Left ventricle myocardium inferior (tissue), 1 donor: Measurements from ENCODE around the gene PHLDB1. TPM values are rescaled to one million over a fixed set of nuclear protein-coding genes. Genes with fewer than 3 reads are reported as not detected.

Experiments used
- DNase-seq: peaks from one replicate; pipeline ENCODE4 v3.0.0-alpha.2; 2020
- H3K27ac ChIP-seq: fragments of 200-600 bp; replicated peaks from 2 replicates; pipeline ENCODE4 v1.8.0; 2021
- H3K27me3 ChIP-seq: fragments of 200-600 bp; 2 replicates; pipeline ENCODE4 v1.8.0; 2021; ENCODE audit warnings: low read depth
- H3K36me3 ChIP-seq: fragments of 200-600 bp; 2 replicates; pipeline ENCODE4 v1.8.0; 2021
- H3K4me1 ChIP-seq: fragments of 200-600 bp; 2 replicates; pipeline ENCODE4 v1.8.0; 2021
- H3K4me3 ChIP-seq: fragments of 200-600 bp; 2 replicates; pipeline ENCODE4 v1.8.0; 2021; ENCODE audit warnings: mild to moderate bottlenecking, moderate library complexity
- H3K9me3 ChIP-seq: fragments of 200-600 bp; replicated peaks from 2 replicates; pipeline ENCODE4 v1.8.0; 2021
- CTCF ChIP-seq: fragments of 200-600 bp; IDR thresholded peaks from 2 replicates; pipeline ENCODE4 v1.8.0; 2021; ENCODE audit warnings: antibody characterized with exemption, mild to moderate bottlenecking, borderline replicate concordance
- intact Hi-C: fragments of 100-400 bp; cut with micrococcal nuclease; formaldehyde crosslinking; loops from one replicate; pipeline ENCODE4 v1.11.0; 2022
- total RNA-seq: library from RNA; stranded (reverse); fragmentation: NEBNext Ultra II Directional; extraction: Animal tissue kit (Norgen Biotek cat#: 25700); gene quantifications from one replicate; pipeline ENCODE4 v1.2.1, GENCODE V29; 2021
- donor health status: DM: no; HTN: yes; CAD: no; lungs with severe emphysema.

Gene PHLDB1
- total RNA-seq, 1 donor from 2014 or later, result 102 TPM

GRCh38 chr11:118694185-118694584, 86.8 kb downstream of the PHLDB1 start:
- Histone ChIP-seq H3K9me3 (no peaks in the 10 kb centered on the region), H3K36me3 (no peaks in the 10 kb centered on the region), H3K27ac (no peak overlapping the region), H3K4me3 (no peak overlapping the region), H3K4me1 (peaks cover 15% of the 10 kb centered on the region), H3K27me3 (no peaks in the 10 kb centered on the region)
- no peak for TF ChIP-seq CTCF
- intact Hi-C loops, result loop anchor here (10.0 kb wide), 1 partner anchor 271 kb away; no protein-coding TSS in a partner anchor
- no peak for DNase-seq

GRCh38 chr11:118694771-118695170, 87.4 kb downstream of the PHLDB1 start:
- intact Hi-C loops, result loop anchor here (10.0 kb wide), 1 partner anchor 270 kb away; no protein-coding TSS in a partner anchor
- DNase-seq, result no peak
- no peak for TF ChIP-seq CTCF
- H3K36me3 ChIP-seq, result no peaks in the 10 kb centered on the region
- H3K27me3 ChIP-seq, result no peaks in the 10 kb centered on the region
- H3K27ac ChIP-seq, result no peak overlapping the region
- H3K4me3 ChIP-seq, result no peak overlapping the region
- peaks cover 10% of the 10 kb centered on the region for H3K4me1 ChIP-seq
- H3K9me3 ChIP-seq, result no peaks in the 10 kb centered on the region

GRCh38 chr11:118696673-118697226, 89.3 kb downstream of the PHLDB1 start:
- Histone ChIP-seq H3K27me3 (no peaks in the 10 kb centered on the region), H3K9me3 (peaks cover 10% of the 10 kb centered on the region), H3K27ac (no peak overlapping the region), H3K4me1 (no peaks in the 10 kb centered on the region), H3K4me3 (no peak overlapping the region), H3K36me3 (no peaks in the 10 kb centered on the region)
- TF ChIP-seq CTCF, result no peak
- DNase-seq, result no peak
- intact Hi-C loops, result loop anchor here (10.0 kb wide), 1 partner anchor 268 kb away; no protein-coding TSS in a partner anchor

- intact Hi-C loops, result loop anchor here (10.0 kb wide), 1 partner anchor 267 kb away; no protein-coding TSS in a partner anchor
- H3K9me3 ChIP-seq, result peaks cover 10% of the 10 kb centered on the region
- DNase-seq, result no peak
- no peaks in the 10 kb centered on the region for H3K4me1 ChIP-seq
- no peak for TF ChIP-seq CTCF
- H3K36me3 ChIP-seq, result no peaks in the 10 kb centered on the region
- H3K27me3 ChIP-seq, result no peaks in the 10 kb centered on the region
- H3K27ac ChIP-seq, result no peak overlapping the region
- no peak overlapping the region for H3K4me3 ChIP-seq
Measured at GRCh38 chr11:118697346-118697745, 89.9 kb downstream of the PHLDB1 start.

GRCh38 chr11:118699506-118700220, 92.2 kb downstream of the PHLDB1 start:
- no peaks in the 10 kb centered on the region for H3K4me1 ChIP-seq
- no peak for TF ChIP-seq CTCF
- no peak for DNase-seq
- no peak overlapping the region for H3K27ac ChIP-seq
- no peak overlapping the region for H3K4me3 ChIP-seq
- no peaks in the 10 kb centered on the region for H3K36me3 ChIP-seq
- H3K9me3 ChIP-seq, result peaks cover 10% of the 10 kb centered on the region
- intact Hi-C loops, result loop anchor here (10.0 kb wide), 1 partner anchor 265 kb away; no protein-coding TSS in a partner anchor
- H3K27me3 ChIP-seq, result no peaks in the 10 kb centered on the region
